ENCODE measurements around the gene OR2V2. TPM values are rescaled to one million over a fixed set of nuclear protein-coding genes. Genes with fewer than 3 reads are reported as not detected.

OR2V2 gene
- total and polyA plus RNA-seq, 10 of the 15 experiments (the other 5 are each of a cell fraction or from before 2014, with no cell fraction given) = 0.26 TPM; not detected in 9

GRCh38 chr5:181198905-181199519 is 51.6 kb downstream of the OR2V2 start (continued):
- TF ChIP-seq ZNF24 (IDR thresholded peaks at IDR 0.05) (peak; percentile 76), BHLHE40 (IDR thresholded peaks at IDR 0.05; ENCODE audit: borderline replicate concordance in 1 of 2, low read depth in 2 of 2, low read length in 1 of 2) (peak; percentile 98 to 99), NBN (IDR thresholded peaks at IDR 0.05) (peak; percentile 92), CREM (IDR thresholded peaks at IDR 0.05; ENCODE audit: low read depth) (peak; percentile 72; the same call in 1 of the 2 replicates), GATAD2B (conservative IDR thresholded peaks at IDR 0.05; ENCODE audit: low read depth) (peak; percentile 94), SIX5 (IDR thresholded peaks at IDR 0.05; ENCODE audit: low read depth, low read length, severe bottlenecking) (no peak), ZNF622 (IDR thresholded peaks at IDR 0.05) (no peak), SKIL (IDR thresholded peaks at IDR 0.05; ENCODE audit: low read depth, poor library complexity, severe bottlenecking) (peak; percentile 42), TBL1XR1 (IDR thresholded peaks at IDR 0.05; ENCODE audit: low read depth, low read length) (peak; percentile 46; the same call in 1 of the 2 replicates), BMI1 (IDR thresholded peaks at IDR 0.05; ENCODE audit: borderline replicate concordance) (peak; percentile 17; the same call in 1 of the 2 replicates), TCF3 (IDR thresholded peaks at IDR 0.05; ENCODE audit: borderline replicate concordance, insufficient read depth, low read depth, low read length) (no peak), POU2F2 (IDR thresholded peaks at IDR 0.05; ENCODE audit: borderline replicate concordance, low read depth, low read length) (no peak), ZNF687 (IDR thresholded peaks at IDR 0.05) (peak; percentile 65; the same call in 1 of the 2 replicates), IKZF2 (IDR thresholded peaks at IDR 0.05) (peak; percentile 92 to 93), NFIC (IDR thresholded peaks at IDR 0.05; ENCODE audit: low read depth, low read length) (peak; percentile 43; the same call in 1 of the 2 replicates), CREB1 (IDR thresholded peaks at IDR 0.05; ENCODE audit: low read depth) (no peak), USF2 (IDR thresholded peaks at IDR 0.05; ENCODE audit: borderline replicate concordance, low read depth, low read length) (peak; percentile 5; the same call in 1 of the 2 replicates), E2F4 (IDR thresholded peaks at IDR 0.05; ENCODE audit: low read depth, low read length) (no peak), RELA (IDR thresholded peaks at IDR 0.05; ENCODE audit: borderline replicate concordance, partially characterized antibody) (peak; percentile 88), NR2C1 (IDR thresholded peaks at IDR 0.05) (peak; percentile 60; the same call in 1 of the 2 replicates), BCL3 (IDR thresholded peaks at IDR 0.05; ENCODE audit: borderline replicate concordance, insufficient read depth, low read depth, low read length, poor library complexity, severe bottlenecking) (no peak)
